Measurements from ENCODE around the gene C1orf105.
A peak's percentile ranks its signal among the peaks of the same experiment; 100 is the strongest.
"Not testable (repeated sequence)": the region's sequence is repeated elsewhere in the genome, so short reads cannot be mapped to it uniquely, and the experiment has no call there.

C1orf105 gene

GRCh38 chr1:172420385-172420784 is at the start of gene C1orf105:
TSS of gene C1orf105 (plus strand) at chr1:172420685. CDS start at chr1:172420886, 201 bp downstream.
- no peak for DNase-seq (ENCODE audit: low read depth in 2 of 2, low spot score in 1 of 2)

GRCh38 chr1:172371646-172372045 is 48.8 kb upstream of the C1orf105 start:
- DNase-seq (ENCODE audit: low read depth in 2 of 2, low spot score in 1 of 2), result not testable (repeated sequence)

GRCh38 chr1:172373864-172374263 is 46.6 kb upstream of the C1orf105 start:
- DNase-seq (ENCODE audit: low read depth in 2 of 2, low spot score in 1 of 2), result no peak

- no peak for DNase-seq (ENCODE audit: low read depth in 2 of 2, low spot score in 1 of 2)
These were observed 45.3 kb upstream of the C1orf105 start for GRCh38 chr1:172375211-172375631.

- DNase-seq (ENCODE audit: low read depth in 2 of 2, low spot score in 1 of 2), result no peak
These were observed 44.1 kb upstream of the C1orf105 start for GRCh38 chr1:172376431-172376830.

- no peak for DNase-seq (ENCODE audit: low read depth in 2 of 2, low spot score in 1 of 2)
These were observed 42.9 kb upstream of the C1orf105 start for GRCh38 chr1:172377565-172377964.

GRCh38 chr1:172378109-172378760 is 42.2 kb upstream of the C1orf105 start:
- DNase-seq (ENCODE audit: low read depth in 2 of 2, low spot score in 1 of 2), result no peak

- DNase-seq (ENCODE audit: low read depth in 2 of 2, low spot score in 1 of 2), result no peak
These were observed 39.8 kb upstream of the C1orf105 start for GRCh38 chr1:172380441-172381244.

- DNase-seq (ENCODE audit: low read depth in 2 of 2, low spot score in 1 of 2), result no peak
These were observed 38.5 kb upstream of the C1orf105 start for GRCh38 chr1:172381946-172382345.

GRCh38 chr1:172382406-172382805 is 38.1 kb upstream of the C1orf105 start:
- DNase-seq (ENCODE audit: low read depth in 2 of 2, low spot score in 1 of 2), result no peak

GRCh38 chr1:172382990-172383389 is 37.5 kb upstream of the C1orf105 start:
- DNase-seq (ENCODE audit: low read depth in 2 of 2, low spot score in 1 of 2), result no peak

- DNase-seq (ENCODE audit: low read depth in 2 of 2, low spot score in 1 of 2), result no peak
These were observed 36.9 kb upstream of the C1orf105 start for GRCh38 chr1:172383536-172383935.

GRCh38 chr1:172384656-172385055 is 35.8 kb upstream of the C1orf105 start:
- no peak for DNase-seq (ENCODE audit: low read depth in 2 of 2, low spot score in 1 of 2)

- no peak for DNase-seq (ENCODE audit: low read depth in 2 of 2, low spot score in 1 of 2)
These were observed 34.4 kb upstream of the C1orf105 start for GRCh38 chr1:172386046-172386445.

- no peak for DNase-seq (ENCODE audit: low read depth in 2 of 2, low spot score in 1 of 2)
These were observed 32.0 kb upstream of the C1orf105 start for GRCh38 chr1:172388490-172388889.

- no peak for DNase-seq (ENCODE audit: low read depth in 2 of 2, low spot score in 1 of 2)
These were observed 30.2 kb upstream of the C1orf105 start for GRCh38 chr1:172390301-172390682.

GRCh38 chr1:172390683-172391551 is 29.6 kb upstream of the C1orf105 start:
- no peak for DNase-seq (ENCODE audit: low read depth in 2 of 2, low spot score in 1 of 2)

- no peak for DNase-seq (ENCODE audit: low read depth in 2 of 2, low spot score in 1 of 2)
These were observed 28.5 kb upstream of the C1orf105 start for GRCh38 chr1:172391976-172392375.

- DNase-seq (ENCODE audit: low read depth in 2 of 2, low spot score in 1 of 2), result no peak
These were observed 27.1 kb upstream of the C1orf105 start for GRCh38 chr1:172393354-172393753.

GRCh38 chr1:172394141-172394751 is 26.2 kb upstream of the C1orf105 start:
- peak; percentile 22 to 36 for DNase-seq (ENCODE audit: low read depth in 2 of 2, low spot score in 1 of 2)

- no peak for DNase-seq (ENCODE audit: low read depth in 2 of 2, low spot score in 1 of 2)
These were observed 25.7 kb upstream of the C1orf105 start for GRCh38 chr1:172394811-172395210.

Measured in stimulated activated CD8-positive, alpha-beta memory T cell treated with anti-CD3 and anti-CD28 coated beads, Interleukin-4, amount 100 ng/mL, for 1 hour (primary cell).